Endothelial cell of umbilical vein (primary cell): ENCODE data around the gene ZBED4. TPM values are rescaled to one million over a fixed set of nuclear protein-coding genes. Genes with fewer than 3 reads are reported as not detected.

Source experiments
- BruUV-seq: library from RNA; stranded (reverse); fragments of 400-500 nt; replicated peaks from 2 replicates; lab custom pipeline; 2021; lab: Mats Ljungman, UMichigan
- CTCF ChIA-PET: fragments of 300-600, 350-600 bp; sonication (Branson Sonifier 250); formaldehyde crosslinking; loops from one replicate; lab custom pipeline; 2021; ENCODE audit warnings: antibody characterized with exemption, inconsistent platforms; lab: Charles Lee
- POLR2A ChIA-PET: fragments of 300-600, 350-600 bp; sonication (Branson Sonifier 250); formaldehyde crosslinking; loops from one replicate; lab custom pipeline; 2021; ENCODE audit warnings: antibody characterized with exemption, inconsistent platforms; lab: Charles Lee
- DNase-seq: peaks from one replicate; pipeline ENCODE4 v3.0.0-alpha.2; 2011; ENCODE audit warnings: low read depth, low spot score
- FAIRE-seq: peaks from 2 replicates; lab custom pipeline; 2011; peaks lifted over from hg19 to GRCh38; lab: Jason Lieb, UNC
- H2AFZ ChIP-seq: 2 replicates; pipeline ENCODE4 v1.6.0; 2012; ENCODE audit warnings: low read depth, low read length, control low read depth, inconsistent platforms
- H3K27ac ChIP-seq: 2 replicates; pipeline ENCODE4 v1.5.1; 2011; ENCODE audit warnings: low read depth, mild to moderate bottlenecking, control low read depth, low read length, moderate library complexity; ENCODE audit not compliant: insufficient read depth
- H3K27me3 ChIP-seq, 2 experiments: 2 replicates each; pipeline versions ENCODE4 v1.6.0 to v1.6.1; 2011; ENCODE audit warnings: low read length in 2 of 2, mixed read lengths in 1 of 2; ENCODE audit not compliant: control insufficient read depth in 2 of 2, insufficient read depth in 2 of 2
- H3K36me3 ChIP-seq, 2 experiments: 2 replicates in 1 of 2; 3 replicates in 1 of 2; pipeline ENCODE4 v1.5.1; 2011; ENCODE audit warnings: low read length in 2 of 2, mild to moderate bottlenecking in 1 of 2, moderate library complexity in 1 of 2; ENCODE audit not compliant: control insufficient read depth in 2 of 2, insufficient read depth in 2 of 2; ENCODE audit errors: extremely low read depth in 1 of 2
- H3K4me1 ChIP-seq: 3 replicates; pipeline ENCODE4 v1.5.1; 2011; ENCODE audit warnings: mild to moderate bottlenecking, low read length; ENCODE audit not compliant: control insufficient read depth, insufficient read depth; ENCODE audit errors: extremely low read depth
- H3K4me2 ChIP-seq: 2 replicates; pipeline ENCODE4 v1.6.1; 2011; ENCODE audit warnings: low read length, control low read depth, mixed read lengths; ENCODE audit not compliant: insufficient read depth
- H3K4me3 ChIP-seq, 3 experiments: fragments of 200-600 bp in 1 of 3; sonication (generic), shearing (Covaris generic) in 1 of 3; replicated peaks in 1 of 3; 2 replicates each; pipeline ENCODE4 v1.5.1; 2011 to 2016; ENCODE audit warnings: control low read depth in 3 of 3, low read length in 3 of 3, mild to moderate bottlenecking in 2 of 3, inconsistent platforms in 1 of 3, low read depth in 1 of 3, moderate library complexity in 1 of 3; ENCODE audit not compliant: insufficient read depth in 1 of 3
- H3K79me2 ChIP-seq: 2 replicates; pipeline ENCODE4 v1.6.0; 2012; ENCODE audit warnings: low read length, inconsistent platforms; ENCODE audit not compliant: control insufficient read depth, insufficient read depth
- H3K9ac ChIP-seq: replicated peaks from 2 replicates; pipeline ENCODE3; 2011; ENCODE audit warnings: low read length, control low read depth; ENCODE audit not compliant: insufficient read depth; ENCODE audit errors: extremely low read depth
- H3K9me1 ChIP-seq: replicated peaks from 3 replicates; pipeline ENCODE4 v1.6.0; 2011; ENCODE audit warnings: mild to moderate bottlenecking, low read length; ENCODE audit not compliant: control insufficient read depth, insufficient read depth; ENCODE audit errors: extremely low read depth
- H3K9me3 ChIP-seq: replicated peaks from 2 replicates; pipeline ENCODE4 v1.5.1; 2012; ENCODE audit warnings: low read length, inconsistent platforms; ENCODE audit not compliant: control insufficient read depth, insufficient read depth
- H4K20me1 ChIP-seq: replicated peaks from 2 replicates; pipeline ENCODE3; 2011; ENCODE audit warnings: mild to moderate bottlenecking, low read length; ENCODE audit not compliant: control insufficient read depth, insufficient read depth; ENCODE audit errors: extremely low read depth
- EZH2 ChIP-seq: IDR thresholded peaks from 2 replicates; pipeline ENCODE4 v1.6.1; 2012; ENCODE audit warnings: borderline replicate concordance, low read depth, mild to moderate bottlenecking, moderate library complexity, low read length, inconsistent platforms; ENCODE audit not compliant: severe bottlenecking
- FOS ChIP-seq: IDR thresholded peaks from 2 replicates; pipeline ENCODE4 v1.6.1; 2011; ENCODE audit warnings: mild to moderate bottlenecking, low read length, moderate library complexity, borderline replicate concordance; ENCODE audit not compliant: insufficient read depth
- GATA2 ChIP-seq: IDR thresholded peaks from 2 replicates; pipeline ENCODE4 v1.7.0; 2011; ENCODE audit warnings: low read depth, mild to moderate bottlenecking, moderate library complexity, mixed read lengths, low read length; ENCODE audit not compliant: insufficient read length, insufficient read depth
- JUN ChIP-seq: IDR thresholded peaks from 2 replicates; pipeline ENCODE4 v1.6.1; 2011; ENCODE audit warnings: borderline replicate concordance, low read depth; ENCODE audit not compliant: insufficient read length, insufficient read depth
- MAX ChIP-seq: IDR thresholded peaks from 2 replicates; pipeline ENCODE4 v1.6.1; 2011; ENCODE audit not compliant: insufficient read depth, insufficient read length
- MYC ChIP-seq: IDR thresholded peaks from one replicate; pipeline ENCODE4 v1.6.1; 2011; ENCODE audit warnings: mild to moderate bottlenecking, low read depth, low read length
- POLR2A ChIP-seq: IDR thresholded peaks from 2 replicates; pipeline ENCODE4 v1.6.1; 2012; ENCODE audit warnings: low read depth, mild to moderate bottlenecking, control low read depth, low read length
- POLR2AphosphoS5 ChIP-seq: IDR thresholded peaks from 2 replicates; pipeline ENCODE4 v1.6.1; 2012; ENCODE audit warnings: low read depth, mild to moderate bottlenecking, control low read depth, low read length, moderate library complexity; ENCODE audit not compliant: insufficient read depth
- dilution Hi-C: fragments of 300-500 bp; cut with MboI; formaldehyde crosslinking; loops from one replicate; pipeline ENCODE4 v1.15.0; 2019; ENCODE audit warnings: low sequenced_read_pairs; ENCODE audit not compliant: extremely low pct_ligation_motif_present
- intact Hi-C: fragments of 100-400 bp; cut with micrococcal nuclease; formaldehyde crosslinking; loops from one replicate; pipeline ENCODE4 v1.10.0; 2022
- polyA plus RNA-seq, 4 experiments: library from polyadenylated mRNA; depleted of rRNA in 3 of 4; stranded (reverse) in 3 of 4; unstranded in 1 of 4; fragments of >200 nt; gene quantifications; 2 replicates each; pipeline versions ENCODE4 v1.2.1 to v1.2.3, GENCODE V29; 2011 to 2012; ENCODE audit warnings: missing spikeins in 1 of 4
- total RNA-seq: library from RNA; stranded (reverse); gene quantifications from 2 replicates; pipeline ENCODE4 v1.2.3, GENCODE V29; 2021
- TF ChIP-seq, protein P1 (sequence below), 2 donors: IDR thresholded peaks; 1 replicate in 1 of 2; 2 replicates in 1 of 2; pipeline ENCODE4 v1.5.1; 2011; ENCODE audit warnings: low read length in 2 of 2, mild to moderate bottlenecking in 2 of 2, moderate library complexity in 2 of 2, control low read depth in 1 of 2, inconsistent platforms in 1 of 2, low read depth in 1 of 2; ENCODE audit not compliant: insufficient read depth in 1 of 2; ENCODE audit errors: extremely low read depth in 1 of 2

ZBED4 gene
- total and polyA plus RNA-seq, 2 donors (not counting 3 experiments of a cell fraction or from before 2014, with no cell fraction given) = 8.6 to 18.2 TPM

GRCh38 chr22:49814164-49814686 lies 39.4 kb upstream of the ZBED4 start:
- Histone ChIP-seq H3K9me3 (no peaks in the 10 kb centered on the region), H3K27me3 (no peaks in the 10 kb centered on the region), H3K4me1 (peaks cover 3% of the 10 kb centered on the region), H3K79me2 (peaks cover 98% of the 10 kb centered on the region), H3K9ac (no peak overlapping the region), H3K9me1 (no peaks in the 10 kb centered on the region), H3K36me3 (peaks cover 0 to 30% of the 10 kb centered on the region in 2 experiments), H2AFZ (no peak overlapping the region), H3K4me3 (no peak overlapping the region), H3K27ac (no peak overlapping the region), H4K20me1 (peaks cover 17% of the 10 kb centered on the region), H3K4me2 (no peak overlapping the region)
- no TSS peak for BruUV-seq
- ChIA-PET CTCF (no interaction called here), POLR2A (no interaction called here)
- TF ChIP-seq, protein P1, sequence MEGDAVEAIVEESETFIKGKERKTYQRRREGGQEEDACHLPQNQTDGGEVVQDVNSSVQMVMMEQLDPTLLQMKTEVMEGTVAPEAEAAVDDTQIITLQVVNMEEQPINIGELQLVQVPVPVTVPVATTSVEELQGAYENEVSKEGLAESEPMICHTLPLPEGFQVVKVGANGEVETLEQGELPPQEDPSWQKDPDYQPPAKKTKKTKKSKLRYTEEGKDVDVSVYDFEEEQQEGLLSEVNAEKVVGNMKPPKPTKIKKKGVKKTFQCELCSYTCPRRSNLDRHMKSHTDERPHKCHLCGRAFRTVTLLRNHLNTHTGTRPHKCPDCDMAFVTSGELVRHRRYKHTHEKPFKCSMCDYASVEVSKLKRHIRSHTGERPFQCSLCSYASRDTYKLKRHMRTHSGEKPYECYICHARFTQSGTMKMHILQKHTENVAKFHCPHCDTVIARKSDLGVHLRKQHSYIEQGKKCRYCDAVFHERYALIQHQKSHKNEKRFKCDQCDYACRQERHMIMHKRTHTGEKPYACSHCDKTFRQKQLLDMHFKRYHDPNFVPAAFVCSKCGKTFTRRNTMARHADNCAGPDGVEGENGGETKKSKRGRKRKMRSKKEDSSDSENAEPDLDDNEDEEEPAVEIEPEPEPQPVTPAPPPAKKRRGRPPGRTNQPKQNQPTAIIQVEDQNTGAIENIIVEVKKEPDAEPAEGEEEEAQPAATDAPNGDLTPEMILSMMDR (IDR thresholded peaks at IDR 0.05; ENCODE audit: extremely low read depth in 1 of 2, insufficient read depth in 1 of 2, low read depth in 1 of 2, low read length in 2 of 2) = no peak
- TF ChIP-seq EZH2 (no peak), POLR2A (no peak)
- DNase-seq = no peak
- no peak for FAIRE-seq
- dilution Hi-C loops (no loop called here), intact Hi-C loops (no loop called here)

GRCh38 chr22:49814856-49815255 lies 38.8 kb upstream of the ZBED4 start:
- Histone ChIP-seq H3K4me3 (no peak overlapping the region), H3K36me3 (peaks cover 0 to 32% of the 10 kb centered on the region in 2 experiments), H3K9ac (no peak overlapping the region), H3K79me2 (peaks cover 98% of the 10 kb centered on the region), H3K9me3 (no peaks in the 10 kb centered on the region), H4K20me1 (peaks cover 12% of the 10 kb centered on the region), H3K27me3 (no peaks in the 10 kb centered on the region), H3K27ac (no peak overlapping the region), H3K4me2 (no peak overlapping the region), H2AFZ (no peak overlapping the region), H3K4me1 (peaks cover 3% of the 10 kb centered on the region), H3K9me1 (no peaks in the 10 kb centered on the region)
- intact Hi-C loops = no loop called here
- POLR2A ChIA-PET = no interaction called here
- BruUV-seq = no TSS peak
- no peak for DNase-seq
- CTCF ChIA-PET = no interaction called here
- dilution Hi-C loops = no loop called here
- no peak for FAIRE-seq
- no peak for TF ChIP-seq POLR2A
- TF ChIP-seq EZH2 = no peak
- TF ChIP-seq MAX = no peak
- no peak for TF ChIP-seq MYC
- TF ChIP-seq FOS = no peak
- TF ChIP-seq POLR2AphosphoS5 = no peak
- TF ChIP-seq, protein P1 (IDR thresholded peaks at IDR 0.05; ENCODE audit: extremely low read depth in 1 of 2, insufficient read depth in 1 of 2, low read depth in 1 of 2, low read length in 2 of 2) = no peak
- TF ChIP-seq JUN = no peak
- TF ChIP-seq GATA2 = no peak
